Peyer's patch (tissue), 4 donors: ENCODE measurements around the gene PTP4A1. TPM values are rescaled to one million over a fixed set of nuclear protein-coding genes. Genes with fewer than 3 reads are reported as not detected.

Experiments used
- DNase-seq, 3 donors: peaks; one replicate each; pipeline ENCODE4 v3.0.0-alpha.2; 2017 to 2019
- H3K27ac ChIP-seq, 4 donors: fragments of 200-600 bp; sonication (generic); one replicate each; pipeline ENCODE4 v1.5.1; 2016 to 2019
- H3K27me3 ChIP-seq, 2 donors: fragments of 200-600 bp; sonication (generic); one replicate each; pipeline ENCODE4 v1.5.1; 2019
- H3K36me3 ChIP-seq, 3 donors: fragments of 200-600 bp; sonication (generic); one replicate each; pipeline ENCODE4 v1.5.1; 2016 to 2019
- H3K4me1 ChIP-seq, 4 donors: fragments of 200-600 bp; sonication (generic); one replicate each; pipeline ENCODE4 v1.5.1; 2016 to 2019
- H3K4me3 ChIP-seq, 4 donors: fragments of 200-600 bp; sonication (generic); 1 replicate in 3 of 4; 2 replicates in 1 of 4; pipeline ENCODE4 v1.5.1; 2016 to 2019; ENCODE audit warnings: mild to moderate bottlenecking in 1 of 4
- H3K9me3 ChIP-seq, 4 donors: fragments of 200-600 bp; sonication (generic); one replicate each; pipeline ENCODE4 v1.5.1; 2016 to 2019; ENCODE audit warnings: mild to moderate bottlenecking in 1 of 4
- CTCF ChIP-seq, 6 experiments: fragments of 450-650 bp in 4 of 6; fragments of 200-600 bp in 2 of 6; sonication (generic) in 1 of 6; IDR thresholded peaks; one replicate each; pipeline ENCODE4 v1.5.1; 2017 to 2019; ENCODE audit warnings: antibody characterized with exemption in 6 of 6, mild to moderate bottlenecking in 3 of 6, moderate library complexity in 1 of 6
- POLR2A ChIP-seq, 2 donors: fragments of 450-650 bp; IDR thresholded peaks; one replicate each; pipeline ENCODE4 v1.5.1; 2017; ENCODE audit warnings: antibody characterized with exemption in 2 of 2, mild to moderate bottlenecking in 2 of 2, moderate library complexity in 2 of 2
- small RNA-seq, 2 donors: library from RNA; depleted of rRNA; stranded (forward); fragments of <200 nt; gene quantifications; one replicate each; pipeline ENCODE3, GENCODE V24; 2016
- total RNA-seq, 4 donors: library from RNA; depleted of rRNA; stranded (reverse); fragments of >200 nt; gene quantifications; one replicate each; pipeline ENCODE4 v1.1.0, GENCODE V29; 2016

PTP4A1 gene
- total RNA-seq, 4 donors from 2014 or later: 23.1 to 40.5 (median 34.9) TPM

GRCh38 chr6:63611560-63611959 is 39.3 kb downstream of the PTP4A1 start:
- no peak for TF ChIP-seq POLR2A (IDR thresholded peaks at IDR 0.05)
- no peak for TF ChIP-seq CTCF (IDR thresholded peaks at IDR 0.05)
- no peak overlapping the region for H3K27ac ChIP-seq
- H3K4me1 ChIP-seq: no peaks in the 10 kb centered on the region
- no peak overlapping the region for H3K4me3 ChIP-seq
- no peaks in the 10 kb centered on the region for H3K36me3 ChIP-seq
- DNase-seq: no peak
- no peaks in the 10 kb centered on the region for H3K9me3 ChIP-seq
- H3K27me3 ChIP-seq: no peaks in the 10 kb centered on the region

- Histone ChIP-seq H3K4me1 (no peaks in the 10 kb centered on the region), H3K9me3 (no peaks in the 10 kb centered on the region), H3K36me3 (no peaks in the 10 kb centered on the region), H3K27ac (no peak overlapping the region), H3K27me3 (no peaks in the 10 kb centered on the region), H3K4me3 (no peak overlapping the region)
- TF ChIP-seq CTCF (IDR thresholded peaks at IDR 0.05) (no peak), POLR2A (IDR thresholded peaks at IDR 0.05) (no peak)
- no peak for DNase-seq
Observed at GRCh38 chr6:63615590-63615989, 43.3 kb downstream of the PTP4A1 start.

Small RNAs within 50 kb of the gene (small RNA-seq; reads per million reads assigned to genes)
- 0 reads per million in 2 donors for gene AL513043.1

Other genes with a start within 250 kb of the PTP4A1 start
- 100 to 1,000 TPM in 1 of 4 donors, 10 to 100 TPM in 3; 62.1 to 150 (median 78.2) TPM for gene PHF3, start 63.3 kb downstream of the PTP4A1 start, total RNA-seq